Panc1 (cell line): ENCODE results near the gene NNMT.

ENCODE experiments used
- CTCF ChIP-seq: fragments of 450-650 bp; IDR thresholded peaks from 2 replicates; pipeline ENCODE4 v1.5.1; 2017; ENCODE audit warnings: mild to moderate bottlenecking
- POLR2AphosphoS5 ChIP-seq: IDR thresholded peaks from 2 replicates; pipeline ENCODE4 v1.6.1; 2012; ENCODE audit warnings: mild to moderate bottlenecking, low read depth, low read length, moderate library complexity
- REST ChIP-seq, 2 experiments: IDR thresholded peaks; 2 replicates each; pipeline ENCODE4 v1.6.1; 2011 to 2012; ENCODE audit warnings: low read depth in 2 of 2, control low read depth in 1 of 2, low read length in 1 of 2, mild to moderate bottlenecking in 1 of 2, moderate library complexity in 1 of 2; ENCODE audit not compliant: insufficient read depth in 1 of 2
- SIN3A ChIP-seq: IDR thresholded peaks from 2 replicates; pipeline ENCODE4 v1.6.1; 2012; ENCODE audit warnings: low read depth, mild to moderate bottlenecking, low read length, moderate library complexity, borderline replicate concordance; ENCODE audit not compliant: insufficient read depth

GRCh38 chr11:114301927-114302326 lies 5.7 kb downstream of the NNMT start:
- TF ChIP-seq CTCF (no peak), POLR2AphosphoS5 (no peak), REST (IDR thresholded peaks at IDR 0.05; ENCODE audit: insufficient read depth in 1 of 2, low read depth in 2 of 2, low read length in 1 of 2) (no peak), SIN3A (no peak)
